Activated T-cell treated with anti-CD3 and anti-CD28 coated beads, Interleukin-2, amount 50 U/mL, for 1 hour (primary cell): ENCODE results near the gene HBG2.
"Not testable (repeated sequence)": the region's sequence is repeated elsewhere in the genome, so short reads cannot be mapped to it uniquely, and the experiment has no call there.

Experiments used
- DNase-seq: peaks from one replicate; pipeline ENCODE4 v3.0.0-alpha.2; 2020

The HBG2 gene

DNA sequence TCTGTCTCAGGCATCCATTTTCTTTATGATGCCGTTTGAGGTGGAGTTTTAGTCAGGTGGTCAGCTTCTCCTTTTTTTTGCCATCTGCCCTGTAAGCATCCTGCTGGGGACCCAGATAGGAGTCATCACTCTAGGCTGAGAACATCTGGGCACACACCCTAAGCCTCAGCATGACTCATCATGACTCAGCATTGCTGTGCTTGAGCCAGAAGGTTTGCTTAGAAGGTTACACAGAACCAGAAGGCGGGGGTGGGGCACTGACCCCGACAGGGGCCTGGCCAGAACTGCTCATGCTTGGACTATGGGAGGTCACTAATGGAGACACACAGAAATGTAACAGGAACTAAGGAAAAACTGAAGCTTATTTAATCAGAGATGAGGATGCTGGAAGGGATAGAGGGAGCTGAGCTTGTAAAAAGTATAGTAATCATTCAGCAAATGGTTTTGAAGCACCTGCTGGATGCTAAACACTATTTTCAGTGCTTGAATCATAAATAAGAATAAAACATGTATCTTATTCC lies 26.1 kb upstream of the HBG2 start:
- no peak for DNase-seq

DNA sequence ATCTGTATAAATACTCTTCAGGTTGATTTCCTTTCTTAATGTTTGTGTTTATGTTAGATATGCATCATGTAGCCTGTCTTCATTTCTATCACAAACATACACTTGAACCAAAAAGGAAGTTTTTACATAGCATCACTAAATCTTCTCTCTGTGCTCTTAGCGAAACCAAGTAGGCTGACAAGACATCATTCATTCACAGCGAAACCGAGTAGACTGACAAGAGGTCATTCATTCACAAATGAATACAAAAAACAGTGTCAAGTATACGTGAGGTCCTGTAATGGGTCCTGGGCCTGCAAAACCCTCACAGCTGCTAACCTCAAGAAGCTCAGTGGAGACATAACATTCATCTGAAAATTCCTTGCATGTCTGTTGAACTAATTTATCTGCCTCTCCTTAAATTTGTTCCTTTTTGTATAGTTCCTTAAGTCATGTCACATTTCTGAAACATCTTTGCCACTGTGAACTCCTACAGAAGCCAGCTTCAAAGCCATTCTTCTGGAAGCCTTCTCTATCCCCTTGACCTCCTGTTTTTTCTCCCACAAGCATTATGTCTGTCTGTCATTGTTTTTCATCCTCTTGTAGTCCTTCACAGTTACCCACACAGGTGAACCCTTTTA lies 25.0 kb upstream of the HBG2 start:
- no peak for DNase-seq

DNA sequence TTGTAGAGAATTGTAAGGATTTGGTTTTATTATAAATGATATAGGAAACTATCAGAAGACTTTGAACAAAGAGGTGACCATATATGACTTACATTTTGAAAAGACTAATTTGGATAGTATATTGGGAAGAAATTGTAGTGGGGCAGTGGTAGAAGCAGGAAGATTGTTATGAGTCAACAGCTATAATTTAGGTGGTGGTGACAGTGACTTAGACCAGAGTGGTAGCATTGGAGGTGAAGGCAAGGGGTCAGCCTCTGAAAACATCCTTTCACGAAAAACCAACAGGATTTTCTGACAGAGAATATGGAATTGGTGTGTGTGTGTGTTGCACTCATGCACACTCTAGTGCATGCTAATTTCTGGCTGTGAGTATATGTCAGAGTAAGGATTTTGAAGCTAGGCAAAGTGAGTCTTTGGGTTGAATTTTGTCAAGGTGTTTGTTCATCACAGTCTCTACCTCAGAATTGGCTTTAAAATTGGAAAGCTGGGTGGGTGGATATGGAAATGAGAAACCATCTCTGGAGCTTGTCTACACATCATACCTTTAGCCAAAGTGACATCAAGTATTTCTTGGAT lies 23.3 kb upstream of the HBG2 start:
- DNase-seq: no peak

DNA sequence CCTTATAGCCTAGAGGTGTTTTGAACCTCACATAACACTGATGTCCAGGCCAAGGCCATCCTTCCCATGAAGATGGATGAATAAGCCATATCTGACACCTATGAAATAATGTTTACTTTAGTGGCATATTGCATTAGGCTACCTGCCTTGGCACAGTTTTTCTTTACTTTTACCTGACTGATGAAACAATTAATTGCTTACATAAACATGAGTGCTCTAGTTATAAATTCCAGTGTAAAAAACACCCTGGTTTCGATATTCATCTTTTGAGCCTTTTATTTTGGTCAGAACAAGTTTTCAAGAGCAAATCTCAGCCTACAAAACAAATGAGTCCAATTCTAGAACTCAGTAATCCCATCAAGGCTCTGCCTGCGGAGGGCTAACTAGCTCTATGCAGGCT lies 22.1 kb upstream of the HBG2 start:
- no peak for DNase-seq

DNA sequence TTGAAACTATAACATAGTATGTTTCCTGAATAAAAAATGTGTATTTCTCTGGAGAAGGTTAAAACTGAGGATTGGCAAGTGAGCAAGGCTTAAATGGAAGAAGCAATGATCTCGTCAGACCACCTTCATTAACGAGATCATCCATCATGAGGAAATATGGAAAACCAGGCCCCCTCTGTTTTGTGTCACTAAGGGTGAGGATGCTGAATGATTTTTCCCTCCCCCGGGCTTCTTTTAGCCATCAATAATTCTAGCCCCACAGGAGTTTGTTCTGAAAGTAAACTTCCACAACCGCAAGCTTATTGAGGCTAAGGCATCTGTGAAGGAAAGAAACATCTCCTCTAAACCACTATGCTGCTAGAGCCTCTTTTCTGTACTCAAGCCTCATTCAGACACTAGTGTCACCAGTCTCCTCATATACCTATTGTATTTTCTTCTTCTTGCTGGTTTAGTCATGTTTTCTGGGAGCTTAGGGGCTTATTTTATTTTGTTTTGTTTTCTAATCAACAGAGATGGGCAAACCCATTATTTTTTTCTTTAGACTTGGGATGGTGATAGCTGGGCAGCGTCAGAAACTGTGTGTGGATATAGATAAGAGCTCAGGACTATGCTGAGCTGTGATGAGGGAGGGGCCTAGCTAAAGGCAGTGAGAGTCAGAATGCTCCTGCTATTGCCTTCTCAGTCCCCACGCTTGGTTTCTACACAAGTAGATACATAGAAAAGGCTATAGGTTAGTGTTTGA lies 21.0 kb upstream of the HBG2 start:
- no peak for DNase-seq

DNA sequence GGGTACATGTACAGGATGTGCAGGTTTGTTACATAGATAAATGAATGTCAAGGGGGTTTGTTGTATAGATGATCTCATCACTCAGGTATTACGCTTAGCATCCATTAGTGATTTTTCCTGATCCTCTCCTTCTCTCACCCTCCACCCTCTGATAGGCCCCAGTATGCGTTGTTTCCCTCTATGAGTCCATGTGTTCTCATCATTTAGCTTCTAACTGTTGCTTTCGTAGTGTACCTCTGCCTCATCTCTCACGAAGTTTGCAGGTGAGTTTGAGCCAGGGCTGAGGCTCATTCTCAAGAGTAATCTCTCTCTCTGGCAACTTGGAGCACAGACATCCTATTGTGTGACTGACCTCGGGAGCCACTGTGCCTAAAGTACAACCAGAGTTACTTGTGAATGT lies 19.8 kb upstream of the HBG2 start:
- DNase-seq: no peak

DNA sequence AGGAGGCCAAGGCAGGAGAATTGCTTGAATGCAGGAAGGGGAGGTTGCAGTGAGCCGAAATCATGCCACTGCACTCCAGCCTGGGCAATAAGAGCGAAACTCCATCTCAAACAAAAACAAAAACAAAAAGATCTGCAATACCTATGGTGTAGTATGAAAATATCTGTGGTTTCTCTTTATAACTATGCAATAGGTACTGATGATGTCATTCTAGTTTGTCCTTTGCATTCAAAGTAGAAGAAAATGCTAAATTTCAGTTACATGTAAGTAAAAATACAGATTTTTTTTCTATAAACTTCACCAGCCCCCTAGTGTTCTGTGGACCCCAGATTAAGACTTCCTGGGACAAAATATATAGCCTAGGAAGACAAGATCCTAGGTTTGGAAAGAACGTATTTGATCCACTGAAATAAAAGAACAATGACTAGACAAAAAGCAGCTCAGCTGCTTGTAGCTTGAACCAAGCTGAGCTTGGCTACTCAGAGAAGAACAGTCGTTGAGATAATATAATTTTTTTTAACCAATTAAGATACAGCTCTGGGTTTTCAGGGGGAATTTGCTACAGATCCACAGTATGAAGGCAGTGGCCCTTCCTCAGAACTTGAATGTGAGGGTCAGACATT lies 17.9 kb upstream of the HBG2 start:
- DNase-seq: no peak

DNA sequence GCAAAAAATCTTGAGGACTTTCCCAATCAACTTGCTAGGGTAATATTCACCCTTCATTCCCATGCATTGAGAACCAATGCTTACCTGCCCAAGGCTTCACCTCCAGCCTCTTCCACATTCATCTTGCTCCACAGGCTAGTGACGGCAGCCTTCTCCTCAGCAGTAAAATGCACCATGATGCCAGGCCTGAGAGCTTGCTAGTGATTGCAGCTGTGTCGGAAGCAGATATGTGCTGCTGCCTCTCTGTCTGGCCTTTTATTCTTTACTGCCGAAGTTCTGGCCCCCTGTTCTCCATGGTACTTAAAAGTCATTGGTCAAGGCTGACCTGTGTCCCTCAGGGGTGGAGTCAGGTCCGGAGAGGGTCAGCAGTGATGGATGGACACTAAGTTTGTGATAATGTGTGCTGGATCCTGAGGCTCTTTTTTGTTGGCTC lies 15.2 kb upstream of the HBG2 start, which contains the start of gene HBE1:
HBE1 (minus strand) TSS at position 231 of the 433 bp plus-strand sequence; CDS start at position 176, 55 bp downstream.
- no peak for DNase-seq

DNA sequence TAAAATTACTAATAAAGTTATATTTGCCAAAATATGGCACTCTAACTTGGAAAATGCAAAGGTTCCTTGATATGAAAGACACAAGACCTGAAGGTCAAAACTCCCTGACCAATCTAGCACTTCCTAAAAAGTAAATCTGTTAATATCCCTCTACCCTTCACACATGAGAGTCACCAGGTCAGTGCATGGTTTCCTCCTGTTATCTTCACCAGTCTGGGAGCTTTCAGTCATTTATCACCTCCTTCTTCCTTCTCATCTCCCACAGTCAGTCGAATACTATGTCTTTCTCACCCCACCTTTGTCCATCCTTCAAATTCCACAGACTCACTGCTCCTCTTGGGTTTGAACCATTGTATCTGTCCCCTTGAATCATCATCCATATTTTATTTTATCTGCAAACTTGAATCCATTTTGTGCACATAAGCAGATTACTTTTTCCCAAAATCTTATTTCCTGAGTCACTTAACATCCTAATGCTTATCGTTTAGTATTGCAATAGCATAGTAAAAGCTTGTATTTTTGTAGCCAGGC lies 12.5 kb upstream of the HBG2 start:
- DNase-seq: no peak

DNA sequence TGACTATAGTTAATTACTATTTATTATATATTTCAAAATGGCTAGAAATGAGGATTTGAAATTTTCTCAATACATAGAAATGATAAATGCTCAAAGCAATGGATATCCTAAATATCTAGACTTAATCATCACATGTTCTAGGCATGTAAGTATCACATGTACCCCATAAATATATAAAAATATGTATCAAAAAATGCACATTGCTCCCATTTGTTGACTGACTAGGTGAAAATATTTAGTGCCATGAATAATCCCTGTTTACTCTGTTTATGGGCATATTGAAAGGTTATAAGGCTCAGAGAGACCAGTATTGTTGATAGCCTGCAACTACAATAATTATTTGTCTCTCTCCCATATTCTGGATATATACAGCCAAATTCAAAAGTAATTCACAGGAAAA lies 12.0 kb upstream of the HBG2 start:
- DNase-seq: no peak

DNA sequence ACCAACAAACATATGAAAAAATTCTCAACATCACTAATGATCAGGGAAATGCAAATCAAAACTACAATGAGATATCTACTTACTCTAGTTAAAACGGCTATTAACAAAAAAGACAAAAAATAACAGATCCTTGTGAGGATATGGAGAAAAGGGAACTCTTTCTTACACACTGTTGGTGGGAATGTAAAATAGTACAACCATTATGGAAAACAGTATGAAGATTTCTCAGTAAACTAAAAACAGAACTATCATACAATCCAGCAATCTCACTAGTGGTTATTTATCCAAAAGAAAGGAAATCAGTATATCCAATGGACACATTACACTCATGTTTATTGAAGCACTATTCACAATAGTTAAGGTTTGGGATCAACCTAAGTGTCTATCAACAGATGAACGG lies 11.3 kb upstream of the HBG2 start:
- no peak for DNase-seq

DNA sequence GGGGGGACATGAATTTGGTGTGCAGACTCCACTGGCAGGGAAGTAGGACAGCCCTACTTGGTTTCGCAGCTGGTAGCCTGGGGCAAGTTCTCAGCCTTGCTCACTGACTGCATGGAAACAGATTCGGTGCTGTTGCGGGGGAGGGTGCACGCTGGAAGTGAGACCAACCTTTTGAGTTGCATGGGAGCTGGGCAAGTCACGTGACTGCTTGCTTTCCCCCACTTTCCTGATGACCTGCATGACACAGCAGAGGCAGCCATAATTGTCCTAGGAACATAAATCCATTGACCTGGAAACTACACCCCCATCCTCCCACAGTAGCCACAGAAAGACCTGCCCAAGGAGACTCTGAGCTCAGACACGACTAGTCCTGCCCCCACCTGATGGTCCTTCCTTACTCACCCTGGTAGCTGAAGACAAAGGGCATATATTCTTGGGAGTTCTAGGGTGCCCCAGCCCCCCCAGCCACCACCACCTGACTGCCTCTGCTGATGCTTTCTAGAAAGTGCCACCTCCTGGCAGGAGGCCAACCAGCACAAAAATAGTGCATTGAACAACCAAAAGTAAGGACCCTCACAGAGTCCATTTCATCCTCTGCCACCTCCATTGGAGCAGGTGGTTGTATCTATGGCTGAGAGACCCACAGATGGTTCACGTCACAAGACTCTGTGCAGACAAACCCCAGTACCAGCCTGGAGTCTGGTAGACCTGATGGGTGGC lies 4.1 kb upstream of the HBG2 start:
- no peak for DNase-seq

DNA sequence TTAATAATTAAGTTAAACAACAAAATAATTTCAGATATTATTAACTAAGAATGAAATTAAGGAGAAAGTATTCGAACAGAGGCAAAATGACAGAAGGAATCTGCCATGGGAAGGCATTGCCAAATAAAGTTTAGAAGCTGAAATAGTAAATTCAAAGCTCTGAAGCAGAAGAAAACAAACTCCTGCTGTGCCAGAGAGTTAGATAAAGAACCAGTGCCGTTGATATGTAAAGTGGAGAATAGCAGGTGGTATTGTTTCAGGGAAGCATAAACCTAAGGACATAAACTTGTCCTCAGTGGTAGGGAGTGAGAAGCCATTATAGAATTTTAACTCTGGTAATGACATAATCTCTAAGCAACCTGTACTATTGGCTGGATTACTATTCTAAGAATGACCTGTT lies 2.7 kb upstream of the HBG2 start:
- DNase-seq: no peak

DNA sequence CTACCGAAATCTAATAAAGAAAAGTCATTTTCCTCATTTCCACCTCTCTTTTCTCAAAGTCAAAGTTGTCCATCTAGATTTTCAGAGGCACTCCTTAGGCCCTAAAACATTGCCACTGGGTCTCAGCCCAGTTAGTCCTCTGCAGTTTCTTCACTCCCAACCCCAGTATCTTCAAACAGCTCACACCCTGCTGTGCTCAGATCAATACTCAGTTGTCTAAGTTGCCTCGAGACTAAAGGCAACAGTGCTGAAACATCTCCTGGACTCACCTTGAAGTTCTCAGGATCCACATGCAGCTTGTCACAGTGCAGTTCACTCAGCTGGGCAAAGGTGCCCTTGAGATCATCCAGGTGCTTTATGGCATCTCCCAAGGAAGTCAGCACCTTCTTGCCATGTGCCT lies 558 bp downstream of the HBG2 start:
- DNase-seq: not testable (repeated sequence)

DNA sequence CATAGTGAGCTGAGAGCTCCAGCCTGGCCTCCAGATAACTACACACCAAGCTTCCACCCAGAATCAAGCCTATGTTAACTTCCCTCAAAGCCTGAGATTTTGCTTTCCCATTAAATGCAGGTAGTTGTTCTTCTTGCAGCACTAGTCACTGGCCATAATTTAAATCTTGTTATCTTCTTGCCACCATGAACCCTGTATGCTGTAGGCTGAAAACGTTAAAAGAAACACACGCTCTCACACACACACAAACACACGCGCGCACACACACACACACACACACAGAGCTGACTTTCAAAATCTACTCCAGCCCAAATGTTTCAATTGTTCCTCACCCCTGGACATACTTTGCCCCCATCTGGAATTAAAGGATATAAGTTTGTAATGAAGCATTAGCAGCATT lies 1.1 kb downstream of the HBG2 start:
- not testable (repeated sequence) for DNase-seq

DNA sequence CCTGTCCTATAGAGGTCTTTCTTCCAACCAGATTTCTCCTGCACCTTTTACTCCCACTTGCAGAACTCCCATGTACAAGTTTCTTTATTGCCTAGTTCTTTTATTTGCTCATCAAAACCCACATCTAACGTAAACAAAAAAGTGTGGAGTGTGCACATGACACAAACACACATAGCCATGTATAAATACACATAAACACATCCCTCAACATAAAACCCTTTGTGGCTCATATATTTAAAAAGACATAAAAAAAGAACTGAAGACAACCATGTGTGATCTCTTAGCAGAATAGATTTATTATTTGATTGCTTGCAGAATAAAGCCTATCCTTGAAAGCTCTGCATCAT lies 1.7 kb downstream of the HBG2 start:
- no peak for DNase-seq

DNA sequence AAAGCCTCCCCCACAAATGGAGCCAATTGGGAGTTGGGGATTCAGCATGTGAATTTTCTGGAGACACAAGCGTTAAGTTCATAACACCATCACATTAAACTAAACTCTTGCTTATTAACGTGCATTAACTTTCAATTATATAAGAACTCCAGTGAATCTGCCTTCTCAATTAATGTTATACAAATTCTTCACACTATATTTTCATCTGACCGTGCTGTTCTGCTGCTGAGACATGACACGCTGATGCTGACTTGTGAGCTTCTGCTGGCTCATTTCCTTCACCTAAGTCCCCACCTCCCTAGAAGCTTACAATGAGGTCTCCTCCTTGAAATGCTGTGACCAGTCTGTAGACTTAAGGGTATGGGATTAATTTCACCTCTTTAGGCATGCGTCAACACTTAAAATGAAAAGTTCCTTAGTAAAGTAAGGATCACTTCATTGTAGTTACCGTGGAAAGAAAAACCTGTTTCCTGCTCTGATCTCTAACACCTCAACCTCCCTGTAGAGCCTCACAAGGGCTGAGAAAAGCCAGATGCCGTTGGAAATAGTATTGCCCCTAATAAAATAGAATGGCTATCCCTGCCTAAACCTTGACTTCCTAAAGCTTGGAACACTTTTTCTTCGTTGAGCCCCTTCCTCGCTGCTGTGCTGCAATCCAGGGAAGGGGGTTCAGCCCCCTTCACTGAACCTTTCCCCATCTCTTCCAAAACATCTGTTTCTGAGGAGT lies 2.2 kb downstream of the HBG2 start:
- DNase-seq: no peak

DNA sequence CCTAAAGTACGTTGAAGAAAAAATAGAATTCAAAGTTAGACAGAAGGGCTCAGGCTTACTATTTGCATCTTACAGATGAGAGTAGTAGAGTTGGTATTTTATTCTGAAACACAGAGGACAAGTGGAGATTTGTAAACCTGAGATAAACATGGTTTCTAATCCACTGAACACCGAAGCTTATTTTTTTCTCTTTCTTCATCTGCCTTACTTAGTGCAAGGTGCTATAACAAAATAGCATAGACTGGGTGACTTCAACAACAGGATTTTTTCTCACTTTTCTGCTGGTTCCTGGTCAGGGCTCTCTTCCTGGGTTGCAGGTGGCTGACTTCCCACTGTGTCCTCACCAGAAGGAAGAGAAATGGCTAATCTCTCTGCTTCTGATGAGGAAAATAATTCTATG lies 2.8 kb downstream of the HBG2 start:
- no peak for DNase-seq

DNA sequence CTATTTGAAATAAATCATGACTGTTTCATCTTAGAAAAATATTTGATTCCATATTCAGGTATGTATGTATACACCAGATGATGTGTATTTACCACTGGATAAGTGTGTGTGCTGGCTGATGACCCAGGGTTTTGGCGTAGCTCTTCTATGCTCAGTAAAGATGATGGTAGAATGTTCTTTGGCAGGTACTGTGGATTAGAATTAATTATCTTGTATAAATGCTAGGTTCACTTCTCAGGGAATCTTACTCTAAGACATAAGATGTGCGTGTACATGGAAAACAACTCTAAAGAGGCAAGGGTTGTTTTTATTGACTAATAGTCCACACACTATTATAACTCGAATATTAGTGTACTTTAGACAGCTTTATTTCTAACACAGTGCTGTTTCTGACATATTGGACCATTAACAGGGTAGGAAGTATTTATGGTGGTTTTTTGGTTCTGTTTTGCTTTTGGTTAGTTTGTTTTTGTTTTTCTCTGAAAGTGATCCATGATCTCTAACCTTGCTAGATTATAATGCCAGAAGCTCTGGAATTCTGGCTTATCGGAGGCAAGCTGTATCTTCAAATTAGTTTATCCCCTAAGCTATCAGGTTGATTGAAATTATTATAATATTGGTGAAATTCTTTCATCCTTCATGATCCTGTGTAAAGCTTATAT lies 3.9 kb downstream of the HBG2 start:
- DNase-seq: no peak

DNA sequence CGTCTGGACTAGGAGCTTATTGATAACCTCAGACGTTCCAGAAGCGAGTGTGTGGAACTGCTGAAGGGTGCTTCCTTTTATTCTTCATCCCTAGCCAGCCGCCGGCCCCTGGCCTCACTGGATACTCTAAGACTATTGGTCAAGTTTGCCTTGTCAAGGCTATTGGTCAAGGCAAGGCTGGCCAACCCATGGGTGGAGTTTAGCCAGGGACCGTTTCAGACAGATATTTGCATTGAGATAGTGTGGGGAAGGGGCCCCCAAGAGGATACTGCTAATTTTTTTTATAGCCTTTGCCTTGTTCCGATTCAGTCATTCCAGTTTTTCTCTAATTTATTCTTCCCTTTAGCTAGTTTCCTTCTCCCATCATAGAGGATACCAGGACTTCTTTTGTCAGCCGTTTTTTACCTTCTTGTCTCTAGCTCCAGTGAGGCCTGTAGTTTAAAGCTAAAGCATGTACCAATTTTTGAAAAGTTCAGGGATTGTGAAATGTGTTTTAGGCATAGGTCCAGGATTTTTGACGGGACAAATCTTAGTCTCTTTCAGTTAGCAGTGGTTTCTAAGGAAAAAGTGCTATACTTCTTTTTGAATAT lies 4.7 kb downstream of the HBG2 start, which contains the start of gene HBG1:
HBG1 (minus strand) TSS at position 51 of the 590 bp plus-strand sequence. CDS start 53 bp downstream, outside the sequence.
- DNase-seq: not testable (repeated sequence)

DNA sequence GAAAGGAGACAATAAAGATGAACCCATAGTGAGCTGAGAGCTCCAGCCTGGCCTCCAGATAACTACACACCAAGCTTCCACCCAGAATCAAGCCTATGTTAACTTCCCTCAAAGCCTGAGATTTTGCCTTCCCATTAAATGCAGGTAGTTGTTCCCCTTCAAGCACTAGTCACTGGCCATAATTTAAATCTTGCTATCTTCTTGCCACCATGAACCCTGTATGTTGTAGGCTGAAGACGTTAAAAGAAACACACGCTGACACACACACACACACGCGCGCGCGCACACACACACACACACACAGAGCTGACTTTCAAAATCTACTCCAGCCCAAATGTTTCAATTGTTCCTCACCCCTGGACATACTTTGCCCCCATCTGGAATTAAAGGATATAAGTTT lies 6.1 kb downstream of the HBG2 start:
- not testable (repeated sequence) for DNase-seq
